Caco-2 (cell line): ENCODE measurements around the gene TAGLN. TPM values are rescaled to one million over a fixed set of nuclear protein-coding genes. Genes with fewer than 3 reads are reported as not detected.
"Not testable (repeated sequence)": the region's sequence is repeated elsewhere in the genome, so short reads cannot be mapped to it uniquely, and the experiment has no call there.

Experiments used
- BruUV-seq: library from RNA; stranded (reverse); fragments of 400-500 nt; replicated peaks from 2 replicates; lab custom pipeline; 2021; lab: Mats Ljungman, UMichigan
- CTCF ChIA-PET: fragments of 300-600 bp; sonication (Branson Sonifier 250); formaldehyde crosslinking; loops from one replicate; lab custom pipeline; 2022; ENCODE audit warnings: antibody characterized with exemption; lab: Charles Lee
- POLR2A ChIA-PET: fragments of 300-600 bp; sonication (Branson Sonifier 250); formaldehyde crosslinking; loops from one replicate; lab custom pipeline; 2022; ENCODE audit warnings: antibody characterized with exemption; lab: Charles Lee
- DNase-seq, 2 experiments: peaks; one replicate each; pipeline versions ENCODE4 v3.0.0 to v3.0.0-alpha.2; 2020 to 2022
- H3K27me3 ChIP-seq: replicated peaks from 2 replicates; pipeline ENCODE4 v1.6.0; 2011; ENCODE audit warnings: low read length; ENCODE audit not compliant: control insufficient read depth, insufficient read depth
- H3K36me3 ChIP-seq: 2 replicates; pipeline ENCODE4 v1.5.1; 2011; ENCODE audit warnings: low read length; ENCODE audit not compliant: control insufficient read depth, insufficient read depth
- H3K4me1 ChIP-seq: fragments of 250-450 bp; sonication (Bioruptor Pico); 2 replicates; pipeline ENCODE4 v1.5.1; 2020; ENCODE audit warnings: mild to moderate bottlenecking
- H3K4me3 ChIP-seq: 2 replicates; pipeline ENCODE4 v1.5.1; 2011; ENCODE audit warnings: low read depth, mild to moderate bottlenecking, control low read depth, low read length
- H3K9me3 ChIP-seq: fragments of 250-450 bp; sonication (Bioruptor Pico); 2 replicates; pipeline ENCODE4 v1.5.1; 2020; ENCODE audit warnings: mild to moderate bottlenecking, moderate library complexity
- H3K27ac Mint-ChIP-seq: one replicate; pipeline ENCODE4 v1.8.0; 2022; ENCODE audit warnings: mixed read lengths; ENCODE audit not compliant: unreplicated experiment
- H3K27me3 Mint-ChIP-seq: one replicate; pipeline ENCODE4 v1.8.0; 2022; ENCODE audit warnings: mixed read lengths; ENCODE audit not compliant: insufficient read depth, unreplicated experiment
- H3K36me3 Mint-ChIP-seq: one replicate; pipeline ENCODE4 v1.8.0; 2022; ENCODE audit warnings: mild to moderate bottlenecking, mixed read lengths; ENCODE audit not compliant: insufficient read depth, unreplicated experiment
- H3K4me1 Mint-ChIP-seq: one replicate; pipeline ENCODE4 v1.8.0; 2022; ENCODE audit warnings: low read depth, mixed read lengths; ENCODE audit not compliant: unreplicated experiment
- H3K4me3 Mint-ChIP-seq: one replicate; pipeline ENCODE4 v1.8.0; 2022; ENCODE audit warnings: mild to moderate bottlenecking, moderate library complexity, mixed read lengths; ENCODE audit not compliant: unreplicated experiment
- H3K9me3 Mint-ChIP-seq: one replicate; pipeline ENCODE4 v1.8.0; 2022; ENCODE audit warnings: mixed read lengths; ENCODE audit not compliant: unreplicated experiment
- CTCF ChIP-seq, 2 experiments: fragments of 200-600 bp in 1 of 2; IDR thresholded peaks; 1 replicate in 1 of 2; 2 replicates in 1 of 2; pipeline versions ENCODE4 v1.5.1 to v1.8.0; 2011 to 2022; ENCODE audit warnings: antibody characterized with exemption in 1 of 2, control low read depth in 1 of 2, inconsistent platforms in 1 of 2, low read depth in 1 of 2, low read length in 1 of 2, mild to moderate bottlenecking in 1 of 2, moderate library complexity in 1 of 2; ENCODE audit not compliant: insufficient read depth in 1 of 2, severe bottlenecking in 1 of 2, unreplicated experiment in 1 of 2
- intact Hi-C: fragments of 100-400 bp; cut with micrococcal nuclease; formaldehyde crosslinking; loops from one replicate; pipeline ENCODE4 v1.10.0; 2022; ENCODE audit not compliant: unreplicated experiment
- total RNA-seq: library from RNA; stranded (reverse); gene quantifications from 2 replicates; pipeline ENCODE4 v1.2.3, GENCODE V29; 2022

TAGLN gene
- total RNA-seq, 1 experiment from 2014 or later, result 303 TPM

GRCh38 chr11:117180661-117181585, 18.2 kb upstream of the TAGLN start:
- no peaks in the 10 kb centered on the region for H3K27me3 Mint-ChIP-seq
- H3K4me1 Mint-ChIP-seq, result peaks cover 34% of the 10 kb centered on the region
- intact Hi-C loops, result no loop called here
- ChIA-PET CTCF (interaction anchor here (0.6 to 4.0 kb wide), 6 partner anchors 14 to 316 kb away, joined by 3 to 38 read pairs (median 3); no protein-coding TSS in a partner anchor), POLR2A (no interaction called here)
- H3K27ac Mint-ChIP-seq, result no peak overlapping the region
- DNase-seq, result peak; percentile 68 to 71
- Histone ChIP-seq H3K4me1 (peaks cover 32% of the 10 kb centered on the region), H3K4me3 (no peak overlapping the region), H3K36me3 (peaks cover 9% of the 10 kb centered on the region), H3K27me3 (no peaks in the 10 kb centered on the region), H3K9me3 (no peaks in the 10 kb centered on the region)
- peak; percentile 40 to 80 for TF ChIP-seq CTCF (IDR thresholded peaks at IDR 0.05; ENCODE audit: insufficient read depth in 1 of 2, low read depth in 1 of 2, low read length in 1 of 2, severe bottlenecking in 1 of 2, unreplicated experiment in 1 of 2)
- no peaks in the 10 kb centered on the region for H3K9me3 Mint-ChIP-seq
- BruUV-seq, result no TSS peak
- H3K36me3 Mint-ChIP-seq, result peaks cover 46% of the 10 kb centered on the region
- H3K4me3 Mint-ChIP-seq, result peak overlapping the region; percentile 97

- CTCF ChIA-PET, result interaction anchor here (0.6 kb wide), 1 partner anchor 49 kb away, joined by 5 read pairs; no protein-coding TSS in a partner anchor
- peaks cover 34% of the 10 kb centered on the region for H3K4me1 Mint-ChIP-seq
- Histone ChIP-seq H3K9me3 (no peaks in the 10 kb centered on the region), H3K27me3 (no peaks in the 10 kb centered on the region), H3K4me3 (no peak overlapping the region), H3K4me1 (peaks cover 32% of the 10 kb centered on the region), H3K36me3 (peaks cover 11% of the 10 kb centered on the region)
- no TSS peak for BruUV-seq
- intact Hi-C loops, result no loop called here
- DNase-seq, result no peak
- POLR2A ChIA-PET, result interaction anchor here (0.6 kb wide), 1 partner anchor 38 kb away, joined by 3 read pairs; the partner anchor contains the start of gene PAFAH1B2
- H3K27me3 Mint-ChIP-seq, result no peaks in the 10 kb centered on the region
- TF ChIP-seq CTCF (IDR thresholded peaks at IDR 0.05; ENCODE audit: insufficient read depth in 1 of 2, low read depth in 1 of 2, low read length in 1 of 2, severe bottlenecking in 1 of 2, unreplicated experiment in 1 of 2), result no peak
- no peak overlapping the region for H3K27ac Mint-ChIP-seq
- no peak overlapping the region for H3K4me3 Mint-ChIP-seq
- peaks cover 45% of the 10 kb centered on the region for H3K36me3 Mint-ChIP-seq
- H3K9me3 Mint-ChIP-seq, result no peaks in the 10 kb centered on the region
Observed at GRCh38 chr11:117181586-117182550, 17.3 kb upstream of the TAGLN start.

GRCh38 chr11:117182551-117182935, 16.6 kb upstream of the TAGLN start:
- intact Hi-C loops, result no loop called here
- TF ChIP-seq CTCF (IDR thresholded peaks at IDR 0.05; ENCODE audit: insufficient read depth in 1 of 2, low read depth in 1 of 2, low read length in 1 of 2, severe bottlenecking in 1 of 2, unreplicated experiment in 1 of 2), result no peak
- peaks cover 31% of the 10 kb centered on the region for H3K4me1 ChIP-seq
- ChIA-PET POLR2A (interaction anchor here (0.6 kb wide), 1 partner anchor 38 kb away, joined by 3 read pairs; the partner anchor contains the start of gene PAFAH1B2), CTCF (no interaction called here)
- H3K4me1 Mint-ChIP-seq, result peaks cover 33% of the 10 kb centered on the region
- BruUV-seq, result no TSS peak
- no peak for DNase-seq
- H3K4me3 ChIP-seq, result no peak overlapping the region
- H3K9me3 ChIP-seq, result no peaks in the 10 kb centered on the region
- H3K36me3 Mint-ChIP-seq, result peaks cover 52% of the 10 kb centered on the region
- no peaks in the 10 kb centered on the region for H3K27me3 ChIP-seq
- H3K36me3 ChIP-seq, result peaks cover 13% of the 10 kb centered on the region
- no peaks in the 10 kb centered on the region for H3K27me3 Mint-ChIP-seq
- no peak overlapping the region for H3K4me3 Mint-ChIP-seq
- no peak overlapping the region for H3K27ac Mint-ChIP-seq
- no peaks in the 10 kb centered on the region for H3K9me3 Mint-ChIP-seq

DNA sequence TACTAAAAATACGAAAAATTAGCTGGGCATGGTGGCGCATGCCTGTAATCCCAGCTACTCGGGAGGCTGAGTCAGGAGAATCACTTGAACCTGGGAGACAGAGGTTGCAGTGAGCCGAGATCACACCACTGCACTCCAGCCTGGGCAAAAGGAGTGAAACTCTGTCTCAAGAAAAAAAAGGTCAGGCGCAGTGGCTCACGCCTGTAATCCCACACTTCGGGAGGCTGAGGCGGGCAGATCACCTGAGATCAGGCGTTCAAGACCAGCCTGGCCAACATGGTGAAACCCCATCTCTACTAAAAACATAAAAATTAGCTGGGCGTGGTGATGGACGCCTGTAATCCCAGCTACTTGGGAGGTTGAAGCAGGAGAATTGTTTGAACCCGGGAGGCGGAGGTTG, 16.0 kb upstream of the TAGLN start:
- H3K27me3 ChIP-seq, BruUV-seq, H3K9me3 Mint-ChIP-seq, DNase-seq, H3K27ac Mint-ChIP-seq, H3K4me3 ChIP-seq, intact Hi-C loops, H3K27me3 Mint-ChIP-seq, H3K9me3 ChIP-seq, CTCF ChIA-PET, H3K4me3 Mint-ChIP-seq, POLR2A ChIA-PET: not testable (repeated sequence)
- H3K36me3 Mint-ChIP-seq, result peaks cover 50% of the 10 kb centered on the region
- Histone ChIP-seq H3K36me3 (peaks cover 13% of the 10 kb centered on the region), H3K4me1 (peaks cover 25% of the 10 kb centered on the region)
- H3K4me1 Mint-ChIP-seq, result peaks cover 26% of the 10 kb centered on the region
